Calu3 (cell line): Measurements from ENCODE around the gene POM121C. TPM values are rescaled to one million over a fixed set of nuclear protein-coding genes. Genes with fewer than 3 reads are reported as not detected.
A peak's percentile ranks its signal among the peaks of the same experiment; 100 is the strongest.
"Not testable (repeated sequence)": the region's sequence is repeated elsewhere in the genome, so short reads cannot be mapped to it uniquely, and the experiment has no call there.

ENCODE experiments used
- BruUV-seq: library from RNA; stranded (reverse); fragments of 400-500 nt; replicated peaks from 2 replicates; lab custom pipeline; 2021; lab: Mats Ljungman, UMichigan
- CTCF ChIA-PET: fragments of 300-600 bp; sonication (Branson Sonifier 250); formaldehyde crosslinking; loops from one replicate; lab custom pipeline; 2022; ENCODE audit warnings: antibody characterized with exemption; lab: Charles Lee
- DNase-seq: peaks from one replicate; pipeline ENCODE4 v3.0.0; 2022
- H3K27ac Mint-ChIP-seq: one replicate; pipeline ENCODE4 v1.8.0; 2022; ENCODE audit warnings: mixed read lengths; ENCODE audit not compliant: unreplicated experiment
- H3K27me3 Mint-ChIP-seq: one replicate; pipeline ENCODE4 v1.8.0; 2022; ENCODE audit warnings: mixed read lengths; ENCODE audit not compliant: unreplicated experiment
- H3K36me3 Mint-ChIP-seq: one replicate; pipeline ENCODE4 v1.8.0; 2022; ENCODE audit warnings: mild to moderate bottlenecking, moderate library complexity, mixed read lengths; ENCODE audit not compliant: insufficient read depth, unreplicated experiment
- H3K4me1 Mint-ChIP-seq: one replicate; pipeline ENCODE4 v1.8.0; 2022; ENCODE audit warnings: mild to moderate bottlenecking, low read depth, mixed read lengths; ENCODE audit not compliant: unreplicated experiment
- H3K4me3 Mint-ChIP-seq: one replicate; pipeline ENCODE4 v1.8.0; 2022; ENCODE audit warnings: mild to moderate bottlenecking, low read depth, moderate library complexity, mixed read lengths; ENCODE audit not compliant: unreplicated experiment
- H3K9me3 Mint-ChIP-seq: one replicate; pipeline ENCODE4 v1.8.0; 2022; ENCODE audit warnings: low read depth, mixed read lengths; ENCODE audit not compliant: unreplicated experiment
- intact Hi-C: fragments of 100-400 bp; cut with micrococcal nuclease; formaldehyde crosslinking; loops from one replicate; pipeline ENCODE4 v1.10.0; 2022; ENCODE audit not compliant: unreplicated experiment
- total RNA-seq: library from RNA; stranded (reverse); gene quantifications from 2 replicates; pipeline ENCODE4 v1.2.3, GENCODE V29; 2022

Gene POM121C
- total RNA-seq, 1 experiment from 2014 or later, result 33.7 TPM

DNA sequence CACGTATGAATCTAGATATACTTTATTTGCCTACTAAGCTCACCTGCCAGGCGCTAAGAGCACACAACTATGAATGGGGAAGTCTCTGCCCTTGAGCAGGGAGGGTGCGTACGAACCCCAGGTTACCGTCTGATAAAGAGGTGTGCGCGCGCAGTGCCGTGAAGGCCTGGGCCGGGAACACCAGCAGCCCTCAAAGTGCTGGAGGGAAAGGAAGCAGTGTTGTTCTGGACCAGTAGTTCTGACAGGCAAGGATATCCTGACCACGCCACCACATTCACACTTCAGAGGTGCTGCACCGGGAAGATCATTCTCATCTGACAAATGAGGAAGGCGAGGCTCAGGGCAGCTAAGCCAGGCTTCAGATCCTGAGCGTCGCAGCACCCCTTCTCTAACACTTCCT, 62.6 kb downstream of the POM121C start:
- H3K4me3 Mint-ChIP-seq, intact Hi-C loops, H3K4me1 Mint-ChIP-seq, DNase-seq, H3K9me3 Mint-ChIP-seq, H3K27ac Mint-ChIP-seq, CTCF ChIA-PET, BruUV-seq, H3K27me3 Mint-ChIP-seq: not testable (repeated sequence)
- H3K36me3 Mint-ChIP-seq, result peaks cover 18% of the 10 kb centered on the region

DNA sequence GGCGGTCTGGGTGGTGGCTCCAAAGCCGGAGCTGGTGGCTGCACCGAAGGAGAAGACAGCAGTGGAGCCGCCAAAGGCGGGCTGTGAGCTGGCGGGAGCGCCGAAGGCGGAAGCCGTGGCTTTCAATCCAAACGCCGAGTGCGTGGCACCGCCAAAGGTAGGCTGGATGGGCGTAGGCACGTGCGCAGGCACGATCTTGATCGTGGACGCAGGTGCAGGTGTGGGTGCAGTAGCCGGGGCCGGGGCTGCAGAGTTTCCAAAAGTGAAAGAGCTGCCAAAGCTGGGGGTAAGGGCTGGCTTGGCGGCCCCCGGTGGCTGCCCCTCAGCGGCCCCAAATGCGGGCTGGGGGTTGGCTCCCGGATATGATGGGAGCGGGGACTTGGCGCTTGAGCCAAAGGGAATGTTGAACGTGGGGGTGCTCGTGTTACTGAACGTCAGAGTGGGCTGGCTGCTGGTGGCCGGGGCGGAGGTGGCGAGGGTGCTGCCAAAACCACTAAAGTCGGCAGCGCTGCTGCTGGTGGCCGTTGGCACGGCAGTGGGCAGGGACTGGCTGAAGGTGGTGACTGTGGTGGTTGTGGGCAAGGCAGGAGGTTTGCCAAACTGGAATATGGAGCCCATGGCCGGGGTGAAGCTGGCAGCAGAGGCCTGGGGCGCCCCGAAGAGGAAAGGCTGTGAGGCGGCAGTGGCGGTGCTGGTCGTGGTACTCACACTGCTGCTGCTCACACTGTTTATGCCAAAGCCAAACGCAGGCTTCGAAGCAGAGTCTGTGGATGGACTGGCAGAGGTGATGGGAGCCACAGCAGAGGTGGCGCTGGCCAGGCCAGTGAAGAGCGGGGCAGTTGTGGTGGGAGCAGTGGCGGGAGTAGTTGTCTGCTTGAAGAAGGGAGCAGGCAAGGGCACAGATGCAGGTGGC, 64.0 kb downstream of the POM121C start:
- H3K4me1 Mint-ChIP-seq, H3K4me3 Mint-ChIP-seq, CTCF ChIA-PET, H3K27me3 Mint-ChIP-seq, H3K9me3 Mint-ChIP-seq, intact Hi-C loops, H3K27ac Mint-ChIP-seq, DNase-seq: not testable (repeated sequence)
- peaks cover 18% of the 10 kb centered on the region for H3K36me3 Mint-ChIP-seq
- TSS peak; percentile 33 for BruUV-seq

DNA sequence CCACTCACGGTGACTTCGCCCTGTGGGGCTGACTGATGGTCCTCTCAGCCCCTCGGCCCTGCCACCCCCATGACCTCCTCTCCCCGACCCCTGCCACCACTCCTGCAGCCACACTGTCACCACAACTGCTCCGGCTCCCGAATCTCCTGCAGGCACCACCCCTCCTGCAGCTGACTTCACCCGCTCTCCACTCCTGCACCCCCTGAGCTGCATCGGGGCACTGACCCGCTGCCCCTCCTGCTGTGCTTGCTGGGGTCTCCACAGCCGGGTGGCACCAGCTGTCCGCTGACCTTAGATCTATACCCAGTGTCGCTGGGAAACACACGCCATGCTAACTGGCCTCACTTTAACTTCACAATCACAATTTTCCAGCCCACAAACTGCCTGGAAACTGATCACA, 65.9 kb downstream of the POM121C start:
- DNase-seq, H3K27ac Mint-ChIP-seq, H3K9me3 Mint-ChIP-seq, CTCF ChIA-PET, H3K27me3 Mint-ChIP-seq, BruUV-seq, intact Hi-C loops, H3K4me1 Mint-ChIP-seq, H3K4me3 Mint-ChIP-seq: not testable (repeated sequence)
- H3K36me3 Mint-ChIP-seq, result peaks cover 18% of the 10 kb centered on the region

DNA sequence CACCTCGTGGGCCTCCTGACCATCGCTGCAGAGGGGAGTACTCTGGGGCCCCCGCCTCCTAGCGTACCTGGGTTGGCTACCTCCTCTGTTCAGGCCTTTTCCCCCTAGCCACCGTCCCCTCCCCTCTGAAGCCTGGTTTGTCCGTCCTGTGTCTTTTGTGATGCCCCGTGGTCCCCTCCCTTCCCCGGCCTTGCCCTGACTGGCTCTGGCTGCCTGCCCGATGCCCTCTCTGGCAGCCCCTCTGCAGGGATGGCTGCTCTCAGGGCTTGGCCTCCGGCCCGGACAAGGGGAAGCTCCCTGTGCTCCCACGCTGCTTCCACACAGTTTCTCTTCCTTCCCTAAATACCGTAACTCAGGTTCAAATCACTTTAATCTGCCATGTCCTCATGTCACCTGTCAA, 66.4 kb downstream of the POM121C start:
- not testable (repeated sequence) for BruUV-seq, H3K4me3 Mint-ChIP-seq

DNA sequence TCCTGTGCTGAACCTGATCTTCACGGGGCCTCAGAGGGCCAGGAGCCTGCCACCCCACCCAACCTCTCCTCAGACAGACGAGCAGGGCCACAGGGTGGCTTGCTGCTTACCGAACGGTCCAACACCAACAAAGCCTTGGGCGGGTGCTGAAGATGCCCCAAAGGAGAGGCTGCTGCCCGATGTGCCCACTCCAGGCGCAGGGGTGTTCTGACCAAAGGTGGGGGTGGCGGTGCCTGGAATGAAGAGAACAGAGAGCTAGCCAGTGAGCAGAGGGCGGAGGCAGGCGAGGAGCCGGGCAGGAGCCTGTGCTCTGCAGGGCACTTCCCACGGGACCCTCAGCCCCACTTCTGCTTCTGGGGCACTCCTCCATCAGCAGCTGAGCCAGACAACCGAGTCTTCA, 66.9 kb downstream of the POM121C start:
- not testable (repeated sequence) for H3K4me1 Mint-ChIP-seq, DNase-seq
- H3K36me3 Mint-ChIP-seq, result peaks cover 18% of the 10 kb centered on the region

More for the DNA sequence above, 66.4 kb downstream of the POM121C start:
- DNase-seq, CTCF ChIA-PET, intact Hi-C loops, H3K4me1 Mint-ChIP-seq, H3K9me3 Mint-ChIP-seq, H3K27ac Mint-ChIP-seq, H3K27me3 Mint-ChIP-seq: not testable (repeated sequence)
- peaks cover 18% of the 10 kb centered on the region for H3K36me3 Mint-ChIP-seq

DNA sequence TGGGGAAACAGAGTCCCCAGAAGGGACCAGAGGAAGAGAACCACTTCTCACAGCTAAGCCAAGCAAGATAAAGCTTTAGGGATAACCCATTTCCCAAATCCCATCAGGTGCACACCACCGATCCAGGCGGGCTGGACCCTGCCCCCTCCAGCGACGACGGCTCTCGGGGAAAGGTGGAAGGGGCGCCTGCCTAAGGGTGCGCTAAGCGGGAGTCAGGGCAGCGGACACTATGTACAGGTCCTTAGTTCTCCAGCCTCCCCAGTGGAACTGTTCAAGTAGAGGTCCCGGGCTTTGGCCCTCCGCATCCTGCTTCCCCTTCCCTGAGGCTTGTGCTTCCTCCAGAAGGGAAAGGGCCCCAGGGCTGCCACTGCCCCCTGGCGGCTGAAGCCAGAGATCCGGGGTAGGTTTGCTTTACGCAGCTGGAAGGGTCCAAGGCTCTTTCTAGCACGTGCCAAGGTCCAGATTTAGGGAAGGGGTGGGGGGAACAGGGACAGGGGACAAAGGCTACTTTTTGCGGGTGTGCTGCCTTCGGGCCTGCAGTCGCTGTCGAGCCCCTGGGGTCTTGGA, 67.7 kb downstream of the POM121C start:
- H3K27me3 Mint-ChIP-seq, H3K4me1 Mint-ChIP-seq, CTCF ChIA-PET, H3K4me3 Mint-ChIP-seq, H3K27ac Mint-ChIP-seq, BruUV-seq, H3K9me3 Mint-ChIP-seq, DNase-seq, intact Hi-C loops: not testable (repeated sequence)
- H3K36me3 Mint-ChIP-seq, result peaks cover 18% of the 10 kb centered on the region

More for the DNA sequence above, 66.9 kb downstream of the POM121C start:
- intact Hi-C loops, H3K4me3 Mint-ChIP-seq, CTCF ChIA-PET, H3K27me3 Mint-ChIP-seq, BruUV-seq, H3K27ac Mint-ChIP-seq, H3K9me3 Mint-ChIP-seq: not testable (repeated sequence)

DNA sequence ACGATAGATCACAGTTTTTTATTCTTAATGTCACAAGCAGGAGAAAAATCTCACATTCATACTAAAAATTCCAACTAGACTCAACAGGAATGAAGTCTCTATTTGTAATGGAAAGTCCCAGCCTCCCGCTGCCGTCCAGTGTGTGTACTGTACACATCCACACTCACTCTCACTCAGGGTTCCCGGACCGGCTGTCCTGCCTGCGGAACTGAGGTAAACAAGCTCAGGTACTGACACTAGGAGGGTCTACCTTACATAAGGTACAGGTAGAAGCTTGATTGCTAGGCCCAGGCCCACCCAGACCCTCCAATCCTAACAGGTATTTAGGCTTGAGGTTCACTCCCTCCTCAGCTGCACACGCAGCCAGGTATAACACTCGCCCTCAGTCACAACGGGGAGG, 69.3 kb downstream of the POM121C start:
- H3K4me3 Mint-ChIP-seq, H3K9me3 Mint-ChIP-seq, DNase-seq, intact Hi-C loops, H3K4me1 Mint-ChIP-seq, BruUV-seq, H3K27me3 Mint-ChIP-seq, H3K27ac Mint-ChIP-seq: not testable (repeated sequence)
- H3K36me3 Mint-ChIP-seq, result peaks cover 15% of the 10 kb centered on the region
- CTCF ChIA-PET, result interaction anchor here (0.6 kb wide), 1 partner anchor 14 kb away, joined by 6 read pairs; no protein-coding TSS in a partner anchor

DNA sequence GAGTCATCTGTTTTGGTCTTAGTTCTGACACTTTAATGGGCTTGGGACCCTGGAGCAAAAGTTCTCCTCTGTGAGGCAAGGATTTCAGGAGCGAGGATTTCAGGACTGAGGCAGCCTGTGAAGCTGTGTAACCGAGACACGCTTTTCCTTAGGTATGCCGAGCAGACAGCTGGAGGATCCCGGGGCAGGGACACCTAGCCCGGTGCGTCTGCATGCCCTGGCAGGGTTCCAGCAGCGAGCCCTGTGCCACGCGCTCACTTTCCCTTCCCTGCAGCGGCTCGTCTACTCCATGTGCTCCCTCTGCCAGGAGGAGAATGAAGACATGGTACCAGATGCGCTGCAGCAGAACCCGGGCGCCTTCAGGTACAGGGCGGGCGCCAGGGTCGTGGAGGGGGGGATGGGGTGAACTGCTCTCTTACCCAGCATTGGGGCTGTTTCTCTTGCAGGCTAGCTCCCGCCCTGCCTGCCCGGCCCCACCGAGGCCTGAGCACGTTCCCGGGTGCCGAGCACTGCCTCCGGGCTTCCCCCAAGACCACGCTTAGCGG, 70.2 kb downstream of the POM121C start:
- H3K9me3 Mint-ChIP-seq, H3K27ac Mint-ChIP-seq, DNase-seq, H3K27me3 Mint-ChIP-seq, CTCF ChIA-PET, intact Hi-C loops, H3K4me3 Mint-ChIP-seq, BruUV-seq, H3K4me1 Mint-ChIP-seq: not testable (repeated sequence)
- H3K36me3 Mint-ChIP-seq, result peaks cover 14% of the 10 kb centered on the region

DNA sequence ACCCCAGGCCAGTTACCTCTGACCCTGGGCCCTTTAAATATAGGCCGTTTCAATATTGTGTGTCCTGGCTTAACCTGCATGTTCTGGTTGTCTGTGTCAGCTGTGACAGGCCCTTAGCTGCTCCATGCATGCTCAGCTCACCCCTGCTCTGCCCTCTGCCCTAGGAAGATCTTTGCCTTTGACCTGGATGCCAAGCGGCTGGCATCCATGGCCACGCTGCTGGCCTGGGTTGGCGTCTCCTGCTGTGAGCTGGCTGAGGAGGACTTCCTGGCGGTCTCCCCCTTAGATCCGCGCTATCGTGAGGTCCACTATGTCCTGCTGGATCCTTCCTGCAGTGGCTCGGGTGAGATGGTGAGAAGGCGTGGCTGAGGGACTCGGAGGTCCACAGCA, 70.7 kb downstream of the POM121C start:
- H3K27ac Mint-ChIP-seq, H3K9me3 Mint-ChIP-seq, H3K4me3 Mint-ChIP-seq, DNase-seq, H3K27me3 Mint-ChIP-seq, H3K4me1 Mint-ChIP-seq, CTCF ChIA-PET, intact Hi-C loops, BruUV-seq: not testable (repeated sequence)
- H3K36me3 Mint-ChIP-seq, result peaks cover 13% of the 10 kb centered on the region
